NCI-H2029 treated with DMSO at 0.1 percent for 48 hours (cell line): Measurements from ENCODE around the gene TCF7L1.
A peak's percentile ranks its signal among the peaks of the same experiment; 100 is the strongest.

Source experiments
- DNase-seq: peaks from one replicate; lab custom pipeline; 2025; lab: John Stamatoyannopoulos, UW

Gene TCF7L1

DNA sequence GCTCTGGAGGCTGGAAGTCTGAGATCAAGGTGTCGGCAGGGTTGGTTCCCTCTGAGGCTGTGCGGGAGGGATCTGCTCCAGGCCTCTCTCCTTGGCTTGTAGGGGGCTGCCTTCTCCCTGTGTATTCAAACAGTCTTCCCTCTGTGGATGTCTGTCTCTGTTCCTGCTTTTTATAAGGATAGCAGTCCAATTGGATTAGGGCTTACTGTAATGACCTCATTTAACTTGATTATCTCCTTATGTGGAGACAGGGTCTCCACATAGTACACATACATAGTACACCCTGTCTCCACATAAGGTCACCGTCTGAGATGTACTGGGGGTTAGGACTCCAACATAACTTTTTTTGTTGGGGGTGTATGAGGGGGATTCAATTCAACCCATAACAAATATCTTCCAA is 30.5 kb downstream of the TCF7L1 start:
- DNase-seq: no peak

DNA sequence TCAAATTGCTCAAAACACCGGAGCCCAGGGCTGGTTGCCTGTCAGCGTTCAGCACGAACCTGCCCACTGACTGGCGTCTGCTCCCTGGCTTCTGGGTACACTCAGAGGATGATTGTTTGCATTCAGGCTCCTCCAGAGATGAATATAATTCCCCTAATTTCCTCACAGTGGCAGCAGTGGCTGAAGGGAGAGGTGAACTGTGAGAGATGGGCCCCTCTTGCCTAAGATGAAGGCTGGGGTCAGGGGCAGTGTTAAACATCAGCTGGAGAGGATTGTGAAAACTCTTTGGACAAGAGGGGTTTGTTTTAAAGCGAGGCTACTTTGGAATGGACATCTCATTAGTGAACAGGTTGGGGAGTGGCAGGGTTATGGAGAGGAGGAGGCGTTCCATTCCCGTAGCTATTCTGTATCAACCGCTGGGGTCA is 31.0 kb downstream of the TCF7L1 start:
- DNase-seq: no peak

DNA sequence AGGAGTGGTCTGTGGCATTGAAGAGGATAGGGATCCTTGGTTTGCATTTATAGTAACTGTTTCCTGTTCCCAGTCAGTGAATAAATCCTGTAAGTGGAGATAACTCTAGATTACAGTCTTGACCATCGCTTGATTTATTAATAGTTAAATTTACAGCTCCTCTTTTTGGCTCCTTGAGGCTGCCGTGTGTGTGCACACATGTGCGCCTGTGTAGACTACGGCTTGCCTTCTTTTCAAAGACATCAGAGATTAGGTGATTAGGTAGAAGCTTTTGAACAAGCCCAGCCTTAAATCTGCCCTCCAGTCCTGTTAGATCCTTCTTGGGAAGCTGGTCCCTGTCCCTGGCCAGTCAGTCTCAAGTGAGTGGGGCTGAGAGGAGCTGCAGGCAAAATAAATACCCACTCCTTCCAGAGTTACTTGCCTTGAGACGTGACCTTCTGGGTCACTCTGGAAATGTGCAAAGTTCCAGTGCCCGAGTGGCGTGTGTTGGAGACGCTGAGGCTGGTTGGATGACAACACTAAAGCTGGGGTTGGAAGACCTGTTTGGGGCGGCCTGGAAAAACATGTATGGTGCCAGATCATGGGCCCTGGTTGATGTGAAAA is 32.0 kb downstream of the TCF7L1 start:
- no peak for DNase-seq

DNA sequence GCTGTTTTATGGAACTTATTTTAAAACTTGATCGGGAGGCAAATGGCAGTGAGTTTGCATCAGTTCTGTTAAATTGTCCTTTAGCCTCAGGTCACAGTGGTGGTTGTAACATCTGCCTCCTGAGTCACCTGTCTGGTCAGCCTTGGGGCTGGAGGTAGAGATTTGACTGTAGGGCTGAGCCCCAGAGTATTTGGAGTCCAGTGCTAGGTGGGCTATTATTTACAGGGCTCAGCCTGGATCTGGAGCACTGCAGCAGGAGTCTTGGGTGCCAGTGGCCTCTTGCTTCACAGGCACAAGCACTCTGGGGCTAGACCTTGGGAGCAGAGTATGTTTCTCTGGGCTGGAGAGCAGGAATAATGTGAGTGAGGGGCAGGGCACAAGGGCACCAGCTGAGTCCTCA is 32.8 kb downstream of the TCF7L1 start:
- DNase-seq: no peak

DNA sequence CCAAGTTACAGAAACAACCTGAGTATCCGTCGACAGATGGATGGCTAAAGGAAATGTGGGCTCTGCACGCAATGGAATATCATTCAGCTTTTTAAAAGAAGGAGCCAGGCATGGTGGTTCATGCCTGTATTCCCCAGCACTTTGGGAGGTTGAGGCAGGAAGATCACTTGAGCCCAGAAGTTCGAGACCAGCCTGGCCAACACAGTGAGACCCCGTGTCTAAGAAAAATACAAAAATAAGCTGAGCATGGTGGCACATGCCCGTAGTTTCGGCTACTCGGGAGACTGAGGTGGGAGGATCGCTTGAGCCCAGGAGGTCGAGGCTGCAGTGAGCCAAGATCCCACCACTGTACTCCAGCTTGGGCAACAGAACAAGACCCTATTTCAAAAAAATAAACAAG is 34.3 kb downstream of the TCF7L1 start:
- DNase-seq: no peak

DNA sequence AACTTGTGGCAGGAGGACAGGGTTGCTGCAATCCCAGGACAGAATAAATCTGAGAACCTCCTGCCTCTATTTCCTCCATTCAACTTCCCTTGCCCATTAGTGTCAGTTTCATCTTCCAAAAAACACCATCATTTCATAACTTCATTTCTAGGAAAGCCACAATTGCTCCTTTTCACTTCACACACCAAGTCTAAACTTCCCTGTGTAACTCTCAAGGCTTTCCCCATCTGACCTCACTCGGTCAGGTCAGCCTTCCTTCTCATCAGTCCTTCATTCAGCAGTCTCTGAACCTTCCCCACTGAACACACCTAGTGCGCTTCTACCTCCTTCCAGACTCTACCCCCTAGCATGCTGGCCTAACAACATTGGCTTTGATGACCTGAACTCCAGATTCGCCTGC is 35.8 kb downstream of the TCF7L1 start:
- no peak for DNase-seq

DNA sequence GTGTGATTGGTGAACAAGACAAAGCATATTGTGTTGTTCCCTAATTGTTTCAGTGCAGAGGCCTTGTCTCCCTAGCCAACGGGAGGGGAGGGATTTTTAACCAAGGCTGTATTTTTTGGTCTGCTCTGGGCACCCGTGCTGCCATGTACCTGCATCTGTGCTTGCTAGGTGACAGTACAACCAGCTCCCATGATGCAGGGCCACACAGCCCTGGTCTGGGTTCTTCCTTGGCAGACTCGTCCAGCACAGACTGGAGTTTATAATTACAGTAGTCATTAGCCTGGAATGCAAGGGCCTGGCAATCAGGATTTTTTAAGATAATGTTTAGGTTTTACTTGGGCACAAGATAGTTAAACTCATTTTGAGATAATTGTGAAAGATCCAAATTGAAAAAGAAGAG is 36.4 kb downstream of the TCF7L1 start:
- DNase-seq: no peak

DNA sequence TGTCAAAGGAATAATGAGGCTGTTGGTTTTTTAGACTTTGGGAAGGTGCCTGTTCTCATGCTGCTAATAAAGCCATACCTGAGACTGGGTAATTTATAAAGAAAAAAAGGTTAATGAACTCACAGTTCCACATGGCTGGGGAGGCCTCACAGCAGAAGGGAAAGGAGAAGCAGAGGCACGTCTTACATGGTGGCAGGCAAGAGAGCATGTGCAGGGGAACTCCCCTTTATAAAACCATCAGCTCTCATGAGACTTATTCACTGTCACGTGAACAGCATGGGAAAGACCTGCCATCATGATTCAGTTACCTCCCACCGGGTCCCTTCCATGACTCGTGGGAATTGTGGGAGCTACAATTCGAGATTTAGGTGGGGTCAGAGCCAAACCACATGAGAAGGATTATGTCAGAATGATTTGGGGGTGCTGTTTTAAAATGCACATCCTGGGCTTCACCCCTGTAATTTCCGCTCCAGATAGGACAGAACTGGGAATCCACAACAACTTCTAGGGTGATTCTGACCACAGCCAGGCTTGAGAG is 37.8 kb downstream of the TCF7L1 start:
- DNase-seq: no peak

DNA sequence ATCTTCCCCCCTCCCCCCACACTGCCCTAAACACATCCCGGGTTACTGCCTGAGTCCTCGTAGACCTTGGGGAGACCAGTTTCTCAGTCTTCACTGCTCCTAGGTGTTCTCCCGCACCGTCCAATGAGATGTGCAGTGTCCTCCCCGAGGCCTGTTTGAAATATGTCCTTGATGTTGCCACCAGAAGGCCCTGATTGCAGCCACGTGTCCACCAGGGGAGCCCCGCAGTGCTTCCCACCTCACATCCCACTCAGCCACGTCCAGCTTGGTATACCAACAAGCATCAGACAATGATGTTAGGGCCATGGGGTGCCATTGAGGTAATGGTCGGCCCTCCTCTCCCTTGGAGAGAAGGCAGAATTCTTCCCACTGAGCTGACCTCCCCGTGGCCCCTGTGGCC is 38.7 kb downstream of the TCF7L1 start:
- DNase-seq: no peak

DNA sequence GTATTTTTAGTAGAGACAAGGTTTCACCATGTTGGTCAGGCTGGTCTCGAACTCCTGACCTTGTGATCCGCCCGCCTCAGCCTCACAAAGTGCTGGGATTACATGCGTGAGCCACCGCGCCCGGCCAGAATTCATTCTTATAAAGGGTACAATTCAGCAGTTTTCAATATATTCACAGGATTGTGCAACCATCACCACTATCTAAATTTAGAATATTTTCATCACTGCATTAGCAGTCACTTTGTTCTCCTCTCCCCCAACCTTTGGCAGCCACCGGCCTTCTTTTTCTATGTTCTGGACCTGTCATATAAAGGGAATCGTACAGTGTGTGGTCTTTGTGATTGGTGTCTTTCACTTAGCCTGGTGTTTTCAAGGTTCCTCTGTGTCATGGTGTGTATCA is 40.7 kb downstream of the TCF7L1 start:
- no peak for DNase-seq

DNA sequence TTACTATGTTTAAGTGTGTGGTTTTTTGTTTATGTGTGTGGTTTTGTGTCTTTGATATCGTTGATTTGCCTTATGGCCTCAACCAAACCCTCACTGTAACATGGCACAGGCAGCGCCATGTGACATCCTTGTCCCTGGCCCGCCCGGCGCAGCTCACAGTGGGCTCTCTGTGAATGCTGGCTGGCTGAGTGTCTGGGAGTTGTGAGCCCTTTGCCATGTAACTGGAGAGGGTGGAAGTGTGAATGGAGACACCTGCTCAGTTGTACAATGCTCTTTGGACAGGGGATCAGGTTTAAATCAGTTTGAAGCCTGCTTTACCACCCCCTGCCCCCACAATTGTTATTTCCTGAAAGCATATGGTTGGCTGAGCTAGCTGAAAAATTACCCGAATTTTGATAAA is 41.8 kb downstream of the TCF7L1 start:
- DNase-seq: peak; percentile 89

DNA sequence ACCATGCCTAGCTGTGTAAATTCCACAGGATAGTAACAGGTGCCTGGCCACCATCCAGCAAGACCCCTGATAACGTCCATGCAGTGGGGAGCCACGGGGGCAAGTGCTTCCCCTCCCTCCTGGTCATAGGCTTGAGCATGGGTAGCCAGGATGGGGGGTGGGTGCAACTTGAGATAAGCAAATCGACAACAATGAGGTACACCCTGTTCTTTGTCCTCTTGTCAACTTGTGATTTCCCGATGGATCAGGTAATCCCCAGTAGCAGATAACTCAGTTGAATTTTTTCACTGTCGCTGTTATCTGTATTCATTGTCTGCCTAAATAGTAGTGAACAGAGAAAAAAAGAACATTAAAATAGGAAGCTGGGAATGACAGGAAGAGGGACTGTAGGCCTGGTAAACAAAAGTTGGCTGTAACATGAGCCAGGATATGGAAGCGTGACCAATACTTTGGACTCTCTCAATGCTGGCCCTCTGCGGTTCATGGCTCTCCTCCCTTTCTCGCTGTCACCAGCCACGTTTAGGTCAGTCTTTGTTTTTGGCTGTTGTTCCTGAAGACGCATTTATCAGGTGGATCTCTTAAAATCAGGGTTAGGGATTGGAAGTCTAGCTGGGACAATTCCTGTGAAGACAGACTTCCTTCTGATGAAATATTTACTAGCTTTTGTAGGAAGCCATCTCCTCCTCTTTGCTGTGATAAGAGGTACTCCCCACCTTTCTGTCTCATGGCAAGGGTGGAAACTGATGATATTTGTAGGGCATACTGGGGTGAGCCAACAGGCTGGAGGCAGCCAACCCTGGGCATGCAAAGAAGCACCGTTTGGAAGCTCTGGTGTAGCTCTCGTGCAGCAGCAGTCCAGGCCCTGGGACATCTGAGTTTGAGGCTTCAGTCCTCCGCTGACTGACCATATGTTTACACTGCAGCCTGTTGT is 42.4 kb downstream of the TCF7L1 start:
- DNase-seq: peak; percentile 87

DNA sequence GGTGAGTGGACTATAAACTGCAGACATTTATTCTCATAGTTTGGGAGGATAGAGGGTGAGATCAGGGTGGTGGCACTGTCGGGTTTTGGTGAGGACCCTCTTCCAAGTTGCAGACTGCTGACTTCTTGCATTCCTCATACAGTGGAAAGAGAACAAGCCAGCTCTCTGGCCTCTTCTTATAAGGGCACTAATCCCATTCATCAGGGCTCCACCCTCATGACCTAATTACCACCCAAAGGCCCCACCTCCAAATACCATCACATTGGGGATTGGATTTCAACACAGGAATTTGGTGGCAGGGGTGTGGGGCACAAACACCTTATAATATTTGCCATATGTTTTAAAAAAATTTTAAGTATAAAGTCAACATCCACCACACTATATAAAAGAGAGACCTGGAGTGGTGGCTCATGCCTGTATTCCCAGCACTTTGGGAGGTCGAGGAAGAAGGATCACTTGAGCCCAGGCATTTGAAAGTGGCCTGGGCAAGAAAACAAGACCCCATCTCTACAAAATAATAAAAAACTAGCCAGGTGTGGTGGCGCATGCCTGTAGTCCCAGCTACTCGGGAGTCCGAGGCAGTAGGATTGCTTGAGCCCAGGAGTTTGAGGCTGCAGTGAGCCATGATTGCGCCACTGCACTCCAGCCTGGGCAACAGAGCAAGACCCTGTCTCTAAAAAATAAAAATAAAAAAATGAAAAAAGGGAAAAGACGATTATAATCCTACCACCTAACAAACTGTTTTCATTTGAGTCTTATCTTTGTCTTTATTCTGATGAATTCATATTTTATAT is 44.0 kb downstream of the TCF7L1 start:
- DNase-seq: no peak

DNA sequence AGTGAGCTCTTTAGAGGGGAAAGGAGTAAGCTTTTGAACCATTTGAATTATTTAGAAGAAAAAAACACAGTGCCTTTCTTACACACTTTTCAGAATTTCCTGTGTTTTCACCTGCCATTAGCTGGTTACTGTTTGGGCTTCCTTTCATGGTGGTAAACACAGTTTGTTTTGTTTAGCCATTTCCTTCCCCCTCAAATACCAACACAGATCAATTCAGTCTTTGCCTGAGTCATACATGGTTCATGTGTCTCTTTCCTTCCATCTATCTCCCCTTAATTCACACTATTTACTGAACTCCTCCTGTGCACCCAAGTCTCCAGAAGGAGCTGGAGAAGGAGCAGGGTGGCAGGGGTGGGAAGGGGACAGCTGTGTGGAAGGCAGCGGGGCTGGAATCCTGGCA is 45.0 kb downstream of the TCF7L1 start:
- DNase-seq: no peak

DNA sequence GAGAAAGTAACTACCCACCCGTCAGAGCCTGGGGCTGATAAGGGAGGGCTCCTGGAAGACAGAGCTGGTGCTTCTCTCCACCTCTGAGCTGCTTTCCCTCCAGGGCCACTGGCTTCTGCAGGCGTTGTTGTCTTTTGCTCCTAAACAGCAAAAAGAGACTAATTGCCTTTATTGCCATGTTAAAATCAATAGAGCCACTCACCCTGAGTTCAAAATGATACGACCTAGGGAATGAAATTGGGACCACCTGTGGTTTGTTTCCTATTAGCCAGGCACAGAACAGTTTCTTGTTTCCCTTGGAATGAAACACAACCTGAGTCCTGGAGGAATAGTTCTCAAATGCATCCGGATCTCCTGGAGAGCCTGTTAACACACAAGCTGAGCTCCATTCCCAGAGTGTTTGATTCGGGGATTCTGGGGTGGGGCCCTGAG is 45.8 kb downstream of the TCF7L1 start:
- DNase-seq: no peak

DNA sequence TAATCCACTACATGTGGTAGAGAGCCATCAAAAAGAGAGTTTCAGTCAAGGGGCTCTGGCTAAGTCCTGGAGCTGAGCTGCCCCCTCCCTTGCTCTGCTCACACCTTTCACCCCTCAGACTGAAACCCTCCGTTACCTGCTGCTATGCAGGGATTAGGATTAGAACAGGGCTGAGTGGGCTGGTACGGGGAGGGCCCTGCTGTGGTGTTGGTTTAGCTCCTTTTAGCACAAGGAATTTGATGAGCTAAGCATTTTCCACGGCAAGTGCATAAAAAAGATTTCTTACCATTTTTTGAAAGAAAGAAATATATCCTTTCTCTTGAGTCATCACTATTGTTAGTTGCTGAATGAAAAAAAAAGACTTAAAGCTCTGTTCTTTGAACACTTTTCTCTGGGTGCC is 46.3 kb downstream of the TCF7L1 start:
- no peak for DNase-seq

DNA sequence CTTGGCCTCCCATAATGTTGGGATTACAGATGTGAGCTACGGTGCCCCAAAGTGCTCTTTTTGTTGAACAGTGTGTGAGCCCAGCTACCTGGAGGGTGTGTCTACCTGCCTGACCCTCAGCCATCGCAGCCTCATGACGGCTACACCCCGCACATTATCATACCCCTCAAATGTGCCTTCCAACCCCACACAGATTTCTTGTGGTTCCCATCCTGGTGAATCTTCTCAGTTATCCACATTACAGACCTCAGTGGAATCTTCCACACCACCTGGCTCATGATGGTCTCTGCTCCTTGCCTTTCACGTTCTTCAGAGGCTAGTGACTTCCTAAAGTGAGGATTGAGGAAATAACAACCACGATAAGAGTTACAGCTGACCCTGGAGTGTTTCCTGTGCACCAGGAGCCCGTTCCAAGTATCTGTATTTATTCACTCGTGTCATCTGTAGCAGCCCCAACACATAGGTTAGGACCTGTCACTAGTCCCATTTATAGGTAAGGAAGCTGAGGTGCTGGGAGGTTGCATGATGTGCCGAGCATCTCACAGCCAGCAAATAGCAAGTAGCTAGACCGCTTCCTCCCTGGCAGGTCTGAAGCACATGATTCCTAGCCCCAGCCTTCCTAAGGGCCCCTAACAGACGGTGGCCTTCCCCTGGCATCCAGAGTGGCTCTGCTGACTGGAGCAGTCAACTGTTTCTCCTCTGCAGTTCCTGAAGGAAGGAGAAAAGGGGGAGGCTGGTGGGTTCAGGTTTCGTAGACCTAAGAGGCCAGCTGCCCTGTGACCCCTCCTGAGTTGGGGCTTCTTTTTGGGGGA is 47.3 kb downstream of the TCF7L1 start:
- DNase-seq: no peak

DNA sequence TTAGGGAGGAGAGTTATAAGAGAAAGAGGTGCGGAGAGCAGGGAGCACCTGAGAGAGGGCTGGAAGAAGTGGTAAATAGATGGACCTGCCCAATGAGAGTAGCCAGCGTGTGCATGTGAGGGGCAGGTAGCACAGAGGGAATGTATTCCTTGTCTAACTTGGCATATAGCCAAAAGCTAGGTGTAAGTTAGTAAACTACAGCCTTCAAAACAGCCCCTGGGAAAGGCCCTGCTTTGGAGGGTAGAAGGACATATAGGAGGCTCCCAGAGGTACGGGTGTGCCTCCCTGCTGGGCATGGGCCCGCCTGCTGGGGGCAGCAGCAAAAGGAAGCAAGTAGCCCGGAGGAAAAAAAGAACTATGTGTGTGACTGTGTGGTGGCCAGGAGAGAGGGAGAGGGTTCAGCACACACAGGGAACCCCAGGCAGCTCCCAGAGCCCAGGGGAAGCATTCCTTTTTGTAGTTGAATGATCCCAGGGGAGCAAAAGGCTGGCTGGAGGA is 48.0 kb downstream of the TCF7L1 start:
- DNase-seq: no peak

DNA sequence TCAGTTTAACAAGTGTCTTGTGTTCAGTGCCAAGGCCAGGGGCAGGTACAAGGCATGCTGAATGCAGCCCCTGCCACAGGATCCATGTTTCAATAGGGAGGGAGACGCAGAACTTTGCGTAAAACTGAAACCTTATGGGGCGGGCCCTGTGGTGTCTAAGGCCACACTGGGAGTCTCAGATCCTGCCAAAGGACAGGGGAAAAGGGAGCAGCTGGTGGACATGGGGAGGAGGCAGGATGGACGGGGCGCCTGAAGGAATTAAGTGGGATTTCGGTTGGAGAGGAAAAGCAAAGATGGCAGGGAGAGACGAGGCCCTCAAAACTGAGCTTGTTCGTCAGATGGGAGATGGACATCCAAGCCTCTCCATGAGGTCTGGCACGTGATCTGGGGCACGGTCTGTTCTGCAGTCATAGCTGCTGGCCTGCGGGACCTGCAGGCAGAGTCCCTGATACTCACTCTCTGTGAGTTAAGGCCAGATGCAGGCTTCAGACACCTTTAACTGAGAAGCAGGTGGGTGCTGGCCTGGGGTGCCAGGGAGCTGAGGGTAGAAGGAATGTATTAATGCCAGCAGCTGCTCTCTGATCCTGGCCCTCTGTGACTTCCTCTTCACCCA is 48.8 kb downstream of the TCF7L1 start:
- DNase-seq: no peak

DNA sequence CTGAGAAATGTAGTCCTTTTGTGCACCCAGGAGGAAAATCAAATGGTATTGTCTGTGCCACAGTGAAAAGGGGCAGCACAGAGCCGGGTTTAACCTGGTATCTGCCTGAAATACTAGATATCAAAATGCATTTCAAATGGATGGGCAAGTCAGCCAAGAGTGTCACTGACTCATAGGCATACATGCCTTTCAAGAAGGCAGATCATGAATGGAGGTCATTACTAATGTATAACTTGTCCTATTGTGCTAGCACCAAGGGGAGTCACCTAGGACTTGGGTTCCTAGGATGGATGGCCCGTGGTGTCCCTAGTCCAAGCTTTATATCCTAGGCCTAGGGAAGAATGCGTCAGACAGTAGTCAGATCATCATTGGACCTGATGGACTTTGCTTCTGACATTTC is 49.9 kb downstream of the TCF7L1 start:
- no peak for DNase-seq

DNA sequence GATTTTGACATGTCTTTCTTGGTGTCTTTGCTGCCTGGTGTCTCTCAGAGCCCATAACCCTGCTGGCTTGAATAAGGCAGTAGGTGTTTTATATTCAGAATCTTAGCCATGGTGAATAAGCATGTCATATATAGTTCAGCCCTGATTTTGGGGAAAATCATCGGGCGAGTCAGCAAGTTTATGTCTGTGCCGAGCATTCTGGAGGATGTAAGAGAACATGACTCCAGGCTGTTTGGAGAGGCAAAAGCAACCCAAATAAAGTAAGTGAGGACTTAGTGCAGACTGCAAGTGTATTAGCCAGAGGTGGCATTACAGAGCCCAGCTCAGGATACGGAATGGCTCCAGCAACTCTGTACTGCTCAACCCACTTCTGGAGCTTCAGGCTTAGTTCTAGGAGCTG is 50.3 kb downstream of the TCF7L1 start:
- no peak for DNase-seq
